Measurements from ENCODE around the gene KLF12. TPM values are rescaled to one million over a fixed set of nuclear protein-coding genes. Genes with fewer than 3 reads are reported as not detected.

KLF12 gene
- polyA plus RNA-seq (2012; ENCODE audit: missing spikeins): 5.7 TPM

DNA sequence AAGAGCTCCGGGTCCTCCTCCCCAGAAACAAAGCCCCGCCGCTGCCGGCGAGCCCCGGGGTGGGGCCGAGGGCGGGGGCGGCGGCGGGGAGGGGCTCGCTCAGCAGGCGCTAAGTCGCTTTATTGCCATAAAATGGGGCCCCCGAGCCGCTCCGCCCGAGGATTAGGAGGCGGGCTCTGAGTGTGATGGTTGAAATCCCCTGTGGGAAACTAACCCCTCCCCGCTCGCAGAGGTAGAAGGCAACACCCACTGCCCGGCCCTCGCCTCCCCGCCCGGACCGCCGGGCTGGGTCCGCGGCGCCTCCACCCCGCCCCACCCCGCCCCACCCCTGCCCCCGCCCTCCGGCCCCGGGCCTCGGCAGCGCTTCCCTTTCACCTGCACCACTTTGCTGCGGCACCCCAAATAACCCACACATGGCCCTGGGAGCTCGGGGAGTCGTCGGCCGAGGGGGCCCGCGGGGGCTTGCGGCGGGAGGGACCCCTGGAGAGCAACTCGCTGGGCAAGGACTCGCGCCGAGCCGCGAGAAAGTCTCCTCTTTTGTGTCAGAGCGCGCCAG is at the start of gene KLF12:
Gene KLF12, minus strand, starts transcription at position 184 of the 556 bp plus-strand sequence.
- TF ChIP-seq POLR2AphosphoS5 (IDR thresholded peaks at IDR 0.05; ENCODE audit: low read depth, low read length) (no peak), POLR2A (IDR thresholded peaks at IDR 0.05; ENCODE audit: low read depth, low read length) (no peak; the same call in 1 of the 2 replicates), TAF1 (IDR thresholded peaks at IDR 0.05; ENCODE audit: borderline replicate concordance, low read depth, low read length) (no peak)
- peak; percentile 61 for DNase-seq (ENCODE audit: insufficient read length)
- FAIRE-seq: peak; percentile 30

DNA sequence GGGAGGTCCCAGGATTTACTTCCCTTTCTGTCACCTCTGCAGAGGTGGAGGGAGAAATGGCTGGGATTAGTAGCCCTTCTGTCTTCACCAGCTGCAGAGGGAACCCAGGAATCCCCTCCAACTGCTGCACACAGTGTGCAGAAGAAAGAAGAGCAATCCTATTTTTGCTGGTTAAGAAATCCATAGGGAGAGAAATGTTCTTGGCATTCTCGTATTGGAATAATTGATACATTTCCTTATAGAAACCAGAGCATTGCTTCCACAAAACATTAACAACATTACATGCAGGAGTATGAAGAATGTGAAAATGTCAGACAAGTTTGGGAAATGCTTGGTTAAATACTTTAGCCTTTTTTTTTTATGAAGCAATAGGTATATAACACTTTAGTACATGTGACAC is 48.3 kb upstream of the KLF12 start:
- no peak for TF ChIP-seq POLR2A (IDR thresholded peaks at IDR 0.05; ENCODE audit: low read depth, low read length)
- TF ChIP-seq TAF1 (IDR thresholded peaks at IDR 0.05; ENCODE audit: borderline replicate concordance, low read depth, low read length): no peak
- no peak for TF ChIP-seq POLR2AphosphoS5 (IDR thresholded peaks at IDR 0.05; ENCODE audit: low read depth, low read length)
- DNase-seq (ENCODE audit: insufficient read length): no peak

DNA sequence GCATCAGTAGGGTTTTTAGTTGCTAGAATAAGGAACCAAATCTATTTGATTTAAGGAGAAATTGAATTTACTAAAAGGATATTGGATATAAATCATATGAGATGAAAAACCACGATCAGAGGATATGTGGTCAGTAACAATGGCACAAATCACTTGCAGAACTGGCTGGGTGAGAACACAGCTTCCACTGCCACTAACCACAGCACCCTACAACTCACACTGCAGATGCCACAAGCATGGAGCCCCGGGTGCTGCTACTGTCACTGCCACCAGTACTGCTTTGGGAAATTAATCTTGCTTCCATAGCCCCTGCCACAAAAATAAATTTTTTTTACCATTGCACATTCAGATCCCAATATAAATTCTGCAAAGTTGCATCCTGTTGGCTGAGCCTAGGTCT is 40.6 kb upstream of the KLF12 start:
- TF ChIP-seq POLR2A (IDR thresholded peaks at IDR 0.05; ENCODE audit: low read depth, low read length) (no peak), TAF1 (IDR thresholded peaks at IDR 0.05; ENCODE audit: borderline replicate concordance, low read depth, low read length) (no peak), POLR2AphosphoS5 (IDR thresholded peaks at IDR 0.05; ENCODE audit: low read depth, low read length) (no peak)
- no peak for FAIRE-seq
- no peak for DNase-seq (ENCODE audit: insufficient read length)

More for the DNA sequence above, 48.3 kb upstream of the KLF12 start:
- FAIRE-seq: no peak

DNA sequence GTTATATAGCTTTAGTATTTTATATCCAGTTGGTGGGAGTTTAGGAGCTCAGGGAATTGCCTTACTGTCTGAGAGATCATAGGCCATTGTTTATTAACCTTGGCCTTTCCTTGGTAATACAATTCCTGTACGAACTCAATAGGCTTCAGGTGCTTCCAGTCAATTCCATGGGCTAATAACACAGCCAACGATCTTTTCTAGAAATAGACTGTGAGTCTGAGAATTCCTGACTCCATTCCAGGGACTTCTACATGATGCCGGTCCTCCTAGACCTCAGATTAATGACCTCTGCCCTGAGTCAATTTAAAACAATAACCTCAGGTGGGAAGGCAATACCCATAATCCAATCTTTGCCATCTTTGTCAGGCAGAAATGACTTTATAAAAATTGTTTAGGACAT is 39.6 kb upstream of the KLF12 start:
- DNase-seq (ENCODE audit: insufficient read length) (no peak), FAIRE-seq (no peak)
- TF ChIP-seq TAF1 (IDR thresholded peaks at IDR 0.05; ENCODE audit: borderline replicate concordance, low read depth, low read length) (no peak), POLR2A (IDR thresholded peaks at IDR 0.05; ENCODE audit: low read depth, low read length) (no peak), POLR2AphosphoS5 (IDR thresholded peaks at IDR 0.05; ENCODE audit: low read depth, low read length) (no peak)

DNA sequence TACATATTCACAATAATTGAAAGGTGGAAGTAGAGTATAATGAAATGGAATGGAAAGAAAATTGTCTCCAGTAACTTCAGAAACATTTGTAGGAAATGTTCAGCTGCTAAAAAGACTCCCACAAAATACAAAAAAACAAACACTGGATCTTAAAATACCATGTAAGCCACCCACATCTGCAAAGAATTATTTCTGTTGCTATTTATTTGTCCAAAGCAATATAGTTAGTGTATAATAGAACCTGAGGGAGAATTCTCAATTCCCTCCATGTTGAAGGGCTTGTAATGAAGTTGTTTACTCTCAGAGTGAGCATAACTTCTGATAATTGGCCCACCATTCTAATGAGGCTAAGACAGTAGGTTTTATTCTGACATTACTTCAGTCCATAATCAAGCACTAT is 37.4 kb upstream of the KLF12 start:
- FAIRE-seq (peak; percentile 30), DNase-seq (ENCODE audit: insufficient read length) (no peak)
- TF ChIP-seq POLR2A (IDR thresholded peaks at IDR 0.05; ENCODE audit: low read depth, low read length) (no peak), POLR2AphosphoS5 (IDR thresholded peaks at IDR 0.05; ENCODE audit: low read depth, low read length) (no peak), TAF1 (IDR thresholded peaks at IDR 0.05; ENCODE audit: borderline replicate concordance, low read depth, low read length) (no peak)

DNA sequence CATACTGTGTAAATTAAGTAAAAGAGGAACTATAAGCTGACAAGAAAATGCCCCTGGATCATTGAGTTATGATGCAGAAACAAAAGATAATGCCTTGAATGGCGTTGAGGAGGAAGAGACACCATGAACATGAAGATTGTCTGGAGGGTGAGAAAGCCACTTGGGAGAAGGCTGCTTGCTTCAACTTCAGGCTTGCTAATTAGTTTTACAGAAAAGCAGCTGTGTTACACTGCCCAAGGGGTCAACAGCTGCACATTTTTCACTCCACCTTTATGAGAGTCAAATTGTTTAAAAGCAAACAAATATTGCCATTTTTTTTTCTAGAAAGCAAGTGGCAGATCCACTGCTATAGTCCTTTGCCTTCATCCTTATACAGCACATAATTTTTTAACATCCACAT is 35.5 kb upstream of the KLF12 start:
- FAIRE-seq: no peak

DNA sequence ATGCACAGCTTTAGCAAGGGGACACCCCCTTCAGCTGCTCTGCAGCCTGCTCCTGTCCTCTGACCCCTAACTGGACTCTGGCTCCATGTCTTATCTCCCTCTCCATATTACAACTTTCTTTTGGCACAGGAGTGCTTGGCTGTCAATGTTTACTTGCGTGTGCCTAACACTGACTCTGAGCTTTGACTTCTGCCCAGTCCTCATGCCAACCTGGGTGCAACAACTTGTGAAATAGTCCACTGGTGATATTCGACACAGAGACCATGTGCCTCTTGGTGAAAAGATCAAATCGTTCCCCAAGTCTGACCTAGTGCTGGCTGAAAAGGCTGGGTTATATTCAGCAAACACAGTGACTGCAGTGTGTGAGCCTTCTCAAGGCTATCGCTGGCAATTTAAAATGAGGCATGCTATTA is 34.1 kb upstream of the KLF12 start:
- DNase-seq (ENCODE audit: insufficient read length) (no peak), FAIRE-seq (no peak)
- TF ChIP-seq POLR2AphosphoS5 (IDR thresholded peaks at IDR 0.05; ENCODE audit: low read depth, low read length) (no peak), POLR2A (IDR thresholded peaks at IDR 0.05; ENCODE audit: low read depth, low read length) (no peak), TAF1 (IDR thresholded peaks at IDR 0.05; ENCODE audit: borderline replicate concordance, low read depth, low read length) (no peak)

More for the DNA sequence above, 35.5 kb upstream of the KLF12 start:
- no peak for DNase-seq (ENCODE audit: insufficient read length)
- TF ChIP-seq TAF1 (IDR thresholded peaks at IDR 0.05; ENCODE audit: borderline replicate concordance, low read depth, low read length): no peak
- no peak for TF ChIP-seq POLR2AphosphoS5 (IDR thresholded peaks at IDR 0.05; ENCODE audit: low read depth, low read length)
- TF ChIP-seq POLR2A (IDR thresholded peaks at IDR 0.05; ENCODE audit: low read depth, low read length): no peak

DNA sequence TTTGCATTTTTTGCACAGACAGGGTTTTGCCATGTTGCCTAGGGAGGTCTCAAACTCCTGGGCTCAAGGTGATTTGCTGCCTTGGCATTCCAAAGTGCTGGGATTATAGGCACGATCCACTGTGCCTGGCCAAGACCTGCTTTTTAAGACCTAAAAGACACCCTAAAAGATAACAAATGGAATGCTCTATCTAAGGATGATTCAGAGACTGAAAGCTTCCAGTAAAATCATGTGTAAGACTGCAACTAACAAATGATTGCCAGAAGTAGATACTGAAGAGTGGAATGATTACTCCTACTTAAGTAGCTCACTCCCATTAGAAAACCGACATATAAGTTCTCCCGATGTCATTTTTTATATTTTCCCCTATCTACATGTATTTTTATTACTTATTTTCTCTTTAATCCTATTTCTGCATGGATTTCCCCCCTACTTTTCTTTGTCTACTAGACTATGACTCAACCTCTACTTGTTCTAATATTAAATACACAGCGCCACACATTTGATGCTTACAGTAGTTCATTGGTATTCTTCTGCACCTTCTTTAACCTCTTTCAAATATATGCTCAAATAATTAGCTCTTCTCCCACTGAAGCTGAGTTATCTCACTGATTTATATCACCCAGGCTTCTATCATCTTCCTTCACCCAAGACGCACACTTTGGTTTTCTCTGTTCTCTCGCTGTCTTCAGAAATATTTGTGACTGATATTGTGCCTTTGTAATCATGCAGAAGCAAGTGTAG is 32.2 kb upstream of the KLF12 start:
- no peak for TF ChIP-seq TAF1 (IDR thresholded peaks at IDR 0.05; ENCODE audit: borderline replicate concordance, low read depth, low read length)
- no peak for TF ChIP-seq POLR2AphosphoS5 (IDR thresholded peaks at IDR 0.05; ENCODE audit: low read depth, low read length)
- TF ChIP-seq POLR2A (IDR thresholded peaks at IDR 0.05; ENCODE audit: low read depth, low read length): no peak
- FAIRE-seq (no peak), DNase-seq (ENCODE audit: insufficient read length) (no peak)

DNA sequence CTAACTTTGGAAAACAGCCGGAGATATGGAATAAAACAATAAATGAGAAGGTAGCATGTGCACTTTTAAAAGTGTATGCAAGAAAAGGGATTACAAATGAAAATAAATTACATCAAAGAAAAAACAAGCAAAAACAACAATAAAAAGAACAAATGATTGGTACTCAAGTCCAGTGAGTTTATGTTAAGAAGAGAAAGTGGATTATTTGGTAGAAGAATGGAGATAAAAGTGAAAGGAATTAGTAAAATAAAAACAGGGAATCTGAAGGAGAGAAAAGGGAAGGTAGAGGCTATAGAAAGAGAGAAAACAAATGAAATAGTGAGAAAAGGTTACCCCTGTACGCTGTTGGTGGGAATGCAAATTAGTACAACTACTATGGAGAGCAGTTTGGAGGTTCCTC is 28.6 kb upstream of the KLF12 start:
- no peak for FAIRE-seq
- TF ChIP-seq POLR2AphosphoS5 (IDR thresholded peaks at IDR 0.05; ENCODE audit: low read depth, low read length) (no peak), TAF1 (IDR thresholded peaks at IDR 0.05; ENCODE audit: borderline replicate concordance, low read depth, low read length) (no peak), POLR2A (IDR thresholded peaks at IDR 0.05; ENCODE audit: low read depth, low read length) (no peak)

DNA sequence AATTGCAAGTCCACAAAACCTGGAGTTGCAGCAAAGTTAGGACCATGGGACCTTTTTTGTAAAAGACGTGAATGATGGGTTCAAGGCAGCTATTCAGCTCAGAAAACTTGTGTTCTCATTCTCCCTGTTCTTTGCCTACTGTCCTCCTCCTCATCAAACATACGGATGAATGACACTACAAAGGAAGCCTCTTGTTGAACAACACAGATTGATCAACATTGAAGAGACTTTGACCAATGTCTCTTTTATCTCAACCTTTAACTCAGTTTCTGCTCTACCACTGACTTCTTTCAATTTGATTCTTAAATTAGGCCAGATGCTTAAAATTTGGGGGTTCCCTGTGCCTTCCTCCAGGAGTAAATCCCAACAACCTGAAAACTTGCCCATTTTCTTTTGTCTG is 27.9 kb upstream of the KLF12 start:
- no peak for DNase-seq (ENCODE audit: insufficient read length)
- TF ChIP-seq POLR2AphosphoS5 (IDR thresholded peaks at IDR 0.05; ENCODE audit: low read depth, low read length) (no peak), POLR2A (IDR thresholded peaks at IDR 0.05; ENCODE audit: low read depth, low read length) (no peak), TAF1 (IDR thresholded peaks at IDR 0.05; ENCODE audit: borderline replicate concordance, low read depth, low read length) (no peak)
- FAIRE-seq: no peak

More for the DNA sequence above, 28.6 kb upstream of the KLF12 start:
- DNase-seq (ENCODE audit: insufficient read length): no peak

DNA sequence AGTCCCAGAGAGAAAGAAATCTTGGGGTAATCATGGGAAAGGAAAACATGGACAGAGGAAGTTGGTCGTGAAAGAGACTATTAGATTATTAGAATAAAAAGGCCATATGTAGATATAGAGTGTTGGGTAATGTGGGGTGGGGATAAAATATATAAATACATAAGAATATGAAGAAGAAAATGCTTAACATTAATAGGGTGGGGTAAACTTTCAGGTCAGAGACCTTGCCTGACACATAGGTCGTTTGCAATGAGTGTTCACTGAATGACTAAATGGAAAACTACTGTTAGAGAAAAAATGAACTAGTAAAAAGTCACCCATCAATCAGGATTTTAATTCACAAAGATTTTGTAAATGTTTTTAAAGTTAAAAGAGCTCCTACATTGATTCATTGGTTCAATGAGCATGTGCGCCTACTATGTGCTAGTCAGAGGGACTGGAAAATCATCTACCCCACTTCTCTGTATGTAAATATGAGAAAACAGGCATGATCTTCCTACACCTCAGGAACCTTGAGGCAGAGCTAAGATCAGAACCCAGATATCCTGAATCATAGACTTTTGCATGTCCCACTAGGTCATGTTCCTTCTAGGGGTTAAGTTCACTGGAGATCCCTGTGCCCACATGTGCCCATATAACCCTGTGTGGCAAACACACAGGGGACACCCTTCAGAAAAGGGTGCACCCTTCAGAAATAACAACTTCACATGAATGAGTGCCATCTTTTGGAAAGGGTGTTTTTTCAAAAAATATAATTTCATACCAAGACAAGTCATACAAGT is 24.6 kb upstream of the KLF12 start:
- DNase-seq (ENCODE audit: insufficient read length): no peak
- TF ChIP-seq POLR2A (IDR thresholded peaks at IDR 0.05; ENCODE audit: low read depth, low read length): no peak
- TF ChIP-seq TAF1 (IDR thresholded peaks at IDR 0.05; ENCODE audit: borderline replicate concordance, low read depth, low read length): no peak
- no peak for TF ChIP-seq POLR2AphosphoS5 (IDR thresholded peaks at IDR 0.05; ENCODE audit: low read depth, low read length)

More for the DNA sequence above, 24.6 kb upstream of the KLF12 start:
- FAIRE-seq: no peak
